Stimulated activated CD8-positive, alpha-beta memory T cell treated with anti-CD3 and anti-CD28 coated beads, Interleukin-12 subunit alpha, Interleukin-12 subunit beta, amount 100 ng/mL, for 1 hour (primary cell): ENCODE results near the gene BEAN1.

ENCODE experiments used
- DNase-seq: peaks from one replicate; pipeline ENCODE4 v3.0.0-alpha.2; 2020; ENCODE audit warnings: low read depth

The BEAN1 gene, protein sequence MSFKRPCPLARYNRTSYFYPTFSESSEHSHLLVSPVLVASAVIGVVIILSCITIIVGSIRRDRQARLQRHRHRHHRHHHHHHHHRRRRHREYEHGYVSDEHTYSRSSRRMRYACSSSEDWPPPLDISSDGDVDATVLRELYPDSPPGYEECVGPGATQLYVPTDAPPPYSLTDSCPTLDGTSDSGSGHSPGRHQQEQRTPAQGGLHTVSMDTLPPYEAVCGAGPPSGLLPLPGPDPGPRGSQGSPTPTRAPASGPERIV

DNA sequence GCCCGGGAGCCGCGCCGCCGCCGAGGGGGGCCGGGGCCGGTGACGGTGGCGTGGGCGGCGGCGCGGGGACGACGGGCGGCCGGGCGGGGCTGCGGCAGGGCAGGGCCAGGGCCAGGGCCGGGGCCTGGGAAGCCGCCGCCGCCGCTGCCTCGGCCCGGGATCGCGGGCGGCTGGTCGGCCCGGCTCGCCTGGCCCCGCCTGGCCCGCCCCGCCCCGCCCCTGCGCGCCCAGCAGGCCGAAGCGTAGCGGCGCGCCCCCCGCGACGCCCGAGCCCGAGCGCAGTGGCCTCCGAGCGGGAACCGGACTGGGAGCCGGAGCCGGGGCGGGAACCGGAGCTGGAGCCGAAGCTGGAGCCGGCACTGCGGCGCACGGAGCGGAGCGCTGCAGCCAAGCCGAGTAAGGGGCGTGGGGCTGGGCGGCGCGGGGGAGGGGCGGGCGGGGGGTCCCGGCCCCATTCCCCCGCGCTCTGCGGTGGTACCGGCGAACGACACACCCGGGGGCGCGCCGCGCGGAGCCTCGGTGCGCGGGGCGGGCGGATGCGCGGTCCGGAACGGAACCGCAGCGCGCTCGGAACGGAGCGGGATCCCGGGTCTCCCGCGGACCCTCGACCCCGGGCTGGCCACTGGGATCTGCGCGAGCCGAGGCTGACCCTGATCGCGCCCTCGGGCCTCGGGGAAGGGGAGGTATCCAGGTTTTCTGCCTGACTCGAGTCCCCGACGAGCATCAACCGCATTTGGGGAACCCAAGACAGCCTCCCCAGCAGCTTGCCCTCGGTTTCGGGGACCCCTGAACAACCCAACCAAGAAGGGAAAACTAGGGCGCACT is at the start of gene BEAN1:
BEAN1 (plus strand) TSS at position 260 of the 825 bp plus-strand sequence. CDS start 10,382 bp downstream, outside the sequence.
- DNase-seq = no peak

GRCh38 chr16:66377324-66377723 is 49.8 kb upstream of the BEAN1 start:
- no peak for DNase-seq

GRCh38 chr16:66378741-66379570 is 48.1 kb upstream of the BEAN1 start:
- DNase-seq = no peak

GRCh38 chr16:66379571-66379941 is 47.5 kb upstream of the BEAN1 start:
- no peak for DNase-seq

- no peak for DNase-seq
Measured at GRCh38 chr16:66380421-66380820, 46.7 kb upstream of the BEAN1 start.

GRCh38 chr16:66381585-66382170 is 45.4 kb upstream of the BEAN1 start:
- DNase-seq = no peak

DNA sequence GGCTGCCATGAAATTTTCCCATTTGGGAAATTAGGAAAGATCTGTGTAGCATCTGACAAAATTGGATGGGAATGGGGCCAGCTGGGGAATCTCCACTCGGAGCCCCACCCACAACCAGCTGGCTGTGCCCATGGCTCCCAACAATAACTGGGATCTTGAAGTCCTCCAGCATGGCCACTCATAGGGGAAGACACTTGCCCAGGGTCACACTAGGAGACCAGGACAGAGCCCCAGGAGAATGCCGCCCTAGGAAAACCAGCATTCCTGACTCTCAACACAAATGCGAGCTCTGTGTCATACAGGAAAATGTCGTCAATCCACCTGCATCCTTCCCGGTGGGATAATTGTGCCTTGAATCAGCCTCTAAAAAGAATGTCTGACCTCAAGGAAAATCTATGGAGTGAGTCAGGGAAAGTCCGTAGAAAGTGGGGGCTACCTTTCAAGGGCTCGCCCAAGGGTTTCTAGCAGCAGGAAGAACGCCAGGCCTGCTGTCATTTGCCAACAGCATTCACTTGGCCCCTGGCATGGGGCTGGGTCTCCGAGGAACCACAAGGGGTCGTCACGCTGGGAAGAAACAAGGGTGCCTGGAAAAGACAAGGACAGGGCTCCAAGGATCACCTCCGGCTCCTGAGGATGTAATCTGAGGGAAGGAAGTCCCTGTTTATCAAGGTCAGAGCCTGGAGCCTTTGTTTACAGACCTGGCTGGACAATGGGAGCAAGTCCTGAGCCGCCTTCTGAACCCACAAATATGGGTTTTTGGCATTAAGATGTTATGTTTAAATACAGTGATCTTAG is 44.7 kb upstream of the BEAN1 start:
- no peak for DNase-seq

- DNase-seq = no peak
Measured at GRCh38 chr16:66382966-66383299, 44.2 kb upstream of the BEAN1 start.

DNA sequence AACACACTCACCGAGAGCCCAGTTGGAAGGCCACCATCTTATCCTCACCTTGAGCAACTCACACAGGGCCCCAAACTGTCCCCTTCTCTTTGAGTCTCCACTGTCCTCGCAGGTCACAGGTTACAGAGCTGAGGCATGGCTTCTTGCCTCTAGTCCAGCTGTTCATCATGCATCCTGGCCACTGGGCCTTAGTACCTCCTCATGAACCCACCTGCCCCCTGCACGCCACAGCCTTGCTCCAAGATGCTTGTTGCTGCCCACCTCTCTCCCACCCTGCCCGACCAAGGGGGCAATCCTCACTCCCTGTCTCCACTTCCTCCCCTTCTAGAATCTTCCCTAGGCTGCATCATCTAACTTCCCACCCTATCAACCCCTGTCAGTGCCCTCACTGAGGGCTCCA is 43.5 kb upstream of the BEAN1 start:
- no peak for DNase-seq

DNA sequence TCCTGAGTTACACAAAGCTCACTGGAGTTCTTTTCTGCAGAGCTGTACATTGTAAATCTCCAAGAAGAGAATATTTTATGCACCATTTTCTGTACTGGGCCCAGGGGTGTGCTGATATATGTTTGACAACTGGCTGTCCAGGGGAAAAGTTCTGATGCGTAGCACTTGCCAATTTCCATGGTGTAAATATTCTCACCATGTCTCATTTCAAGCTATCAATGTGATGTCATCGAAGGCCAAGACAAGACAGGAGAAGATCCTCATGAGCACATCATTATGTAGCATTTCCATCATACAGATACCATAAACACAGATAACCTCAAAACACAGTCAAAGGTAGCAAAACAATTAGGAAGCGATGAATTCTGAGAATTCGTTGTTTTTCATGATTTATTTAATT is 41.7 kb upstream of the BEAN1 start:
- DNase-seq = no peak

GRCh38 chr16:66386629-66387622 is 40.2 kb upstream of the BEAN1 start:
- DNase-seq = no peak

GRCh38 chr16:66387817-66388332 is 39.2 kb upstream of the BEAN1 start:
- DNase-seq = no peak

GRCh38 chr16:66388350-66389139 is 38.5 kb upstream of the BEAN1 start:
- no peak for DNase-seq

DNA sequence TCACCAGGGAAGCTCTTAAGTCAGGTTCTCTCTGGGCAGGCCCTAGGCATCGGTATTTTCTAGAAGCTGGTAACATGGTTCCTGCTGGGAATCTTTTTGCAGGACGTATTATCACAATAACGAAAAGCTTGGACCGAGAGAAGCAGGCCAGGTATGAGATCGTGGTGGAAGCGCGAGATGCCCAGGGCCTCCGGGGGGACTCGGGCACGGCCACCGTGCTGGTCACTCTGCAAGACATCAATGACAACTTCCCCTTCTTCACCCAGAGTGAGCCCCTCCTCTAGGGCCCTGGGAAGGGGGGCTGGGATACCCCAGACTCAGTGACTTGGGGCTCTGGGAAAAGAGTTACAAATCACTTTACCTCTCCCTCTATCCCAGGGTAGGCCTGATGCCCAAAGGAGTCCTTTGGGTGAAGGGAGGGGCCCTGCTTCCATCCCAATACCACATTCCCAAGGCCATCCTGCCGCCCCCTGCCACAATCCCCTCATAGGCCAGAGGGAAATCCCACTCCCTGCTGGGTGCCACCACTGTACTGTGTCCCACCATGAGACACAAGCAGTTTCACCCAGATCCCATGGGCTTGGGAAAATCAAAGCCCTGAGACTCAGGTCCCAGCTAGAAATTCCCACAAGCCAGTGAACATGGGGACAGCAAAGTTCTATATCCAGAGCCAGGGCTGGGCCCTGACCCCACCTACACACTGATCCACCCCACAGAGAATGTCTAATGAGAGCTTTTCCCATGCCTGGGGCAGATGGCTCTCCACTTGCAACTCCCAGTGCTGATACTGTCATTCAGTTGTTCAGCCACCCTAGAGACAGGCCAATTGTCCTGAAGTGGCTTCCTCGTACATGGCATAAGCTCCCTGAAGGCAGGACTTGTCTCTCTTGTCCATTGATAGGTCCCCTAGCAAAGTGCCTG is 37.6 kb upstream of the BEAN1 start:
- no peak for DNase-seq

DNA sequence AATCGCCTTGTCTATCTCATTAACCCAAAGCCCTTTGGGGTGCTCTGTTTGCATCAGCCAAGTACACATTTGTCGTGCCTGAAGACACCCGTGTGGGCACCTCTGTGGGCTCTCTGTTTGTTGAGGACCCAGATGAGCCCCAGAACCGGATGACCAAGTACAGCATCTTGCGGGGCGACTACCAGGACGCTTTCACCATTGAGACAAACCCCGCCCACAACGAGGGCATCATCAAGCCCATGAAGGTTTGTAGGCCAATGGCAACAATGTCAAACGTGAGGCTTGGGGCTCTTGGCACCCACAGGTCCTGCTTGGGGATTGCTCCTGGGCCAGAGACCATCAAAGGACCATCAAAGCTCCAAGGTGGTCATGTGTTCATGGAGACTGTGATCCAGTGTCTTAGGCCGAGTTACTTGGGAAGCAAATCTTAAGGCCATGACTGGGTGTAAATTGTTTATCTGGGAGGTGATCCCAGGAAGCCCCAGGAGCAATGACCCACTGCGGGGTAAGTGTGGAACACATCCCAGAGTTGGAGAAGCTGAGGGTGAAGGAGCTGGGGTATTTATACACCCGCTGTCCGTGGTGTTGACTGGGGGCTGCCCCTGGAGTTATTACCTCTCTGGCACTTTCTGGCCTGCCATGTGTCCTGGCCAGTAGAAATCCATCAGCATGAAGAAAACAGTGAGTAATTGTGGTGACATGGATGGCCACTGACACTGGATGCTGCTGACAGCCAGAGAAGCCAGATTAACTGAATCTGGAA is 36.6 kb upstream of the BEAN1 start:
- no peak for DNase-seq

DNA sequence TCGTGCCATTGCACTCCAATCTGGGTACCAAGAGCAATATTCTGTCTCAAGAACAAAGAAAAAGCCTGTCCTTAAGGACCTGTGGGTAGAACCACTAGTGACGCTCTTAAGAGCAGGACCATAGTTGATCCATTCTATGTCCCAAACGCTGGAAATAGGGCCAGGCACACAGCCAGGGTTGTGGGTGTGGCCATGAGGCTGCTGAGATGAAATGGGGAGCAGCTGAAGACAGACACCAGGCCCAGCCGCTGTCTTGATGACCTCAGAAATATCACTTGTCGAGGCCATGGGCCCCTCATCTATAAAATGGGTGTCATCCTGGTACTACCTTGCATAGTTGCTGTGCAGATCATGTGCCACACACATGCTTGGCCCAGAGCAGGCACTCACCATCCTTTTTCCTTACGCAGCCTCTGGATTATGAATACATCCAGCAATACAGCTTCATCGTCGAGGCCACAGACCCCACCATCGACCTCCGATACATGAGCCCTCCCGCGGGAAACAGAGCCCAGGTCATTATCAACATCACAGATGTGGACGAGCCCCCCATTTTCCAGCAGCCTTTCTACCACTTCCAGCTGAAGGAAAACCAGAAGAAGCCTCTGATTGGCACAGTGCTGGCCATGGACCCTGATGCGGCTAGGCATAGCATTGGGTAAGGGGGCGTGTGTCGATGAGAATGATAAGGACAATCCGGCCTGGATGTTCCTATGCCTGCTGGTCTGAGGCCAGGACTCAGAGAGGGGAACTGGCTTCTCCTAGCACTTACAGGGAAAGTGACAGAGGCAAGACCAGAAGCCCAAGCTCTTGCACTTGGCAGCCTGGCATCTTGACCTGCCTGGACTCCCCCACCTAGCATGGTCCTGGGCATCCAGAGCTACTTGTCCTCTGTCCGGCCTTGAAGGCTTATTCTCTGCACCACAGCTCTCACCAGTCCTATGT is 35.1 kb upstream of the BEAN1 start:
- no peak for DNase-seq
